A204.1 (cell line): Measurements from ENCODE around the gene TMEM33.

ENCODE experiments used
- FAIRE-seq: peaks from 2 replicates; lab custom pipeline; 2012; peaks lifted over from hg19 to GRCh38; lab: Jason Lieb, UNC

Gene TMEM33

DNA sequence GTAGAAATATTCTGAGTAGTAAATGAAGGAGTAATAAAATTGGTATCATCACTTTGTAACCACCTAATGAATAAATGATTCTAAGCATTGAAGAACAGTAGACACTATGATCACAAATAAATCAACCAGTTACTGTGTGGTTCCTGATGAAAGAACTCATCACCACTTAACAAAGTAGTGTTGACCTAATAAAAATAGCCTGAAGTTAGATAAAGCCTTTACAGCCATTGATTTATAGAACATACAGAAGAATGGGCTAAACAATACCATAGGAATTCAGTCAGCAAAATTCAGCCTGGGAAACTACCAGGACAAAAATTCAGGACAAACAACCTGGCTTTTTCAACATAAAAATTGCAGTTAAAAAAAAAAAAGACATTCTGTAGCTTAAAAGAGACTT lies 64.1 kb downstream of the TMEM33 start:
- no peak for FAIRE-seq

DNA sequence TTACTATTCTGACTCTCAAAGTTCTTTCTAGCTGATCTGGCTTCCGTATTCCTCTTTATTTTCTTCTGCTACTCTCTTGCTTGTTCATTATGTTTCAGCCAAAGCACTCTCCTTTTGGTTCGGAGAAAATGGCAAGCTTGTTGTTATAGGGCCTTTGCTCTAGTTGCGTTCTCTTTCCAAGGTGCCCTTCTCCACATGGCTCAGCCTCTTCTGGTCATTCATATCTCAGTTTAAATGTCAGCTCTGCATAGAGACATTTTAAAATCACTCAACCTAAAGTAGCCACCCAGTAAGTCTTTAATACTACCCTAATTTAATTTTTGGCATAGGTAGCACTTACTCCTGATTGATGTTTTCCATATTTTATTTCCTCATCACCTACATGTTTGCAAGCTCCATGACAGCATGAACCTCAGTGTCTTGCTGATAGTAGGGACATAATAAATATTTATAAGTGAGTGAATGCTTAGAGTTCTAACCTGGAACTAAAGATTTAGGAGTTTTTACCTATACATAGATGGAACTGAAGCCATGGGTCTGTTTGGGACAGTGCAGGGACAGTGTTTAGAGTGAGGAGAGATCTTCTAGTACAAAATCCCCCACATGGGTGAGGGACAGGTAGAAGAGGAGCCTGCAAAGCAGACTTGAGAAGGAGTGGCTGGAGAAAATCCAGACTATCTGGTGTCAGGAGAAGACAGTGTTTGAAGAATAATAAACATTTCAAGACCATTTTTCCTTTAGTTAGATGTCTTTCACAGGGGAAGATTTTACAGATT lies 73.0 kb downstream of the TMEM33 start:
- FAIRE-seq: no peak
